H1 (cell line): ENCODE data around the gene NCLN. TPM values are rescaled to one million over a fixed set of nuclear protein-coding genes. Genes with fewer than 3 reads are reported as not detected.

Source experiments
- ATF3 ChIP-seq: IDR thresholded peaks from 2 replicates; pipeline ENCODE4 v1.6.1; 2011; ENCODE audit warnings: low read depth, mild to moderate bottlenecking, low read length; ENCODE audit not compliant: insufficient read depth
- CHD1 ChIP-seq: IDR thresholded peaks from 2 replicates; pipeline ENCODE4 v1.6.1; 2012; ENCODE audit warnings: low read depth, low read length, improper control_type of control experiment
- CTCF ChIP-seq, 3 experiments: IDR thresholded peaks; 1 replicate in 2 of 3; 2 replicates in 1 of 3; pipeline versions ENCODE4 v1.5.1 to v1.6.1; 2011; ENCODE audit warnings: low read length in 3 of 3, mild to moderate bottlenecking in 3 of 3, inconsistent platforms in 2 of 3, low read depth in 1 of 3, moderate library complexity in 1 of 3; ENCODE audit not compliant: insufficient read depth in 1 of 3; ENCODE audit errors: control extremely low read depth in 1 of 3
- RFX5 ChIP-seq: IDR thresholded peaks from 2 replicates; pipeline ENCODE4 v1.6.1; 2011; ENCODE audit warnings: low read depth, low read length, improper control_type of control experiment, borderline replicate concordance
- TCF12 ChIP-seq: IDR thresholded peaks from 2 replicates; pipeline ENCODE4 v1.6.1; 2011; ENCODE audit warnings: low read depth, mild to moderate bottlenecking, low read length
- polyA plus RNA-seq, 7 experiments: library from polyadenylated mRNA; depleted of rRNA in 3 of 7; stranded (reverse) in 5 of 7; unstranded in 2 of 7; fragments of >200 nt in 5 of 7; fragments of 200-250 nt in 2 of 7; gene quantifications; 1 replicate in 5 of 7; 2 replicates in 1 of 7; 4 replicates in 1 of 7; pipeline versions ENCODE4 v1.2.1 to v1.2.3, GENCODE V29; 2011 to 2013; ENCODE audit warnings: missing spikeins in 2 of 7, mixed read lengths in 2 of 7
- total RNA-seq: library from RNA; stranded (reverse); fragmentation: NEBNext Ultra II Directional; extraction: Animal tissue kit (Norgen Biotek cat#: 25700); gene quantifications from 2 replicates; pipeline ENCODE4 v1.2.1, GENCODE V29; 2021
- TF ChIP-seq, protein P1 (sequence below): IDR thresholded peaks from 2 replicates; pipeline ENCODE4 v1.6.1; 2012; ENCODE audit warnings: inconsistent platforms
- TF ChIP-seq, protein P2 (sequence below): IDR thresholded peaks from 2 replicates; pipeline ENCODE4 v1.6.1; 2011; ENCODE audit warnings: low read length, improper control_type of control experiment

Gene NCLN
- total and polyA plus RNA-seq, 2 of the 8 experiments (the other 6 are each of a cell fraction or from before 2014, with no cell fraction given) = 89.2 to 103 TPM

- TF ChIP-seq ATF3 (no peak), RFX5 (no peak), CTCF (IDR thresholded peaks at IDR 0.05; ENCODE audit: control extremely low read depth in 1 of 3, insufficient read depth in 1 of 3, low read depth in 1 of 3, low read length in 3 of 3) (no peak), TCF12 (no peak), CHD1 (no peak)
- TF ChIP-seq, protein P1, sequence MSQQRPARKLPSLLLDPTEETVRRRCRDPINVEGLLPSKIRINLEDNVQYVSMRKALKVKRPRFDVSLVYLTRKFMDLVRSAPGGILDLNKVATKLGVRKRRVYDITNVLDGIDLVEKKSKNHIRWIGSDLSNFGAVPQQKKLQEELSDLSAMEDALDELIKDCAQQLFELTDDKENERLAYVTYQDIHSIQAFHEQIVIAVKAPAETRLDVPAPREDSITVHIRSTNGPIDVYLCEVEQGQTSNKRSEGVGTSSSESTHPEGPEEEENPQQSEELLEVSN = no peak
- TF ChIP-seq, protein P2, sequence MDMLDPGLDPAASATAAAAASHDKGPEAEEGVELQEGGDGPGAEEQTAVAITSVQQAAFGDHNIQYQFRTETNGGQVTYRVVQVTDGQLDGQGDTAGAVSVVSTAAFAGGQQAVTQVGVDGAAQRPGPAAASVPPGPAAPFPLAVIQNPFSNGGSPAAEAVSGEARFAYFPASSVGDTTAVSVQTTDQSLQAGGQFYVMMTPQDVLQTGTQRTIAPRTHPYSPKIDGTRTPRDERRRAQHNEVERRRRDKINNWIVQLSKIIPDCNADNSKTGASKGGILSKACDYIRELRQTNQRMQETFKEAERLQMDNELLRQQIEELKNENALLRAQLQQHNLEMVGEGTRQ = no peak
These were observed 13.6 kb upstream of the NCLN start (continued) for GRCh38 chr19:3171894-3172672.
